GM12874 (cell line): ENCODE data around the gene DISC1.

Source experiments
- CTCF ChIP-seq: IDR thresholded peaks from 2 replicates; pipeline ENCODE4 v1.5.1; 2011; ENCODE audit warnings: low read depth, mild to moderate bottlenecking, control low read depth, low read length, moderate library complexity; ENCODE audit not compliant: insufficient read depth

Gene DISC1

GRCh38 chr1:231590453-231591198 is 36.0 kb upstream of the DISC1 start:
- TF ChIP-seq CTCF = peak; percentile 72

GRCh38 chr1:231591466-231591865 is 35.1 kb upstream of the DISC1 start:
- no peak for TF ChIP-seq CTCF

- no peak for TF ChIP-seq CTCF
Measured at GRCh38 chr1:231592809-231593208, 33.8 kb upstream of the DISC1 start.

GRCh38 chr1:231594123-231594522 is 32.5 kb upstream of the DISC1 start:
- no peak for TF ChIP-seq CTCF

GRCh38 chr1:231594749-231595148 is 31.8 kb upstream of the DISC1 start:
- TF ChIP-seq CTCF = no peak

- no peak for TF ChIP-seq CTCF
Measured at GRCh38 chr1:231596337-231596791, 30.2 kb upstream of the DISC1 start.

- TF ChIP-seq CTCF = no peak
Measured at GRCh38 chr1:231597971-231598370, 28.6 kb upstream of the DISC1 start.
